Left cardiac atrium (tissue), 4 donors: Measurements from ENCODE around the gene DAZL. TPM values are rescaled to one million over a fixed set of nuclear protein-coding genes. Genes with fewer than 3 reads are reported as not detected.
A peak's percentile ranks its signal among the peaks of the same experiment; 100 is the strongest.

Experiments
- ATAC-seq, 2 donors: fragments of 200-7000 bp; cut with Tn5 transposase; one replicate each; pipeline ENCODE4 v1.9.1; 2020; ENCODE audit warnings: mild to moderate bottlenecking in 2 of 2, moderate library complexity in 2 of 2
- DNase-seq: peaks from one replicate; pipeline ENCODE4 v3.0.0-alpha.2; 2020
- intact Hi-C, 2 donors: fragments of 100-400 bp; cut with DNase I; formaldehyde crosslinking; loops; one replicate each; pipeline versions ENCODE4 v1.14.1 to v1.15.1; 2022 to 2023
- total RNA-seq, 2 donors: library from RNA; stranded (reverse); fragmentation: NEBNext Ultra II Directional; extraction: Animal tissue kit (Norgen Biotek cat#: 25700); gene quantifications; one replicate each; pipeline ENCODE4 v1.2.1, GENCODE V29; 2021
- donor health status: DM: no; HTN: yes; CAD: no.
- donor health status: DM: no; HTN: yes; CAD: no; lungs with severe emphysema.
- donor health status: DM: yes; HTN: yes; CAD: no.
- donor health status: Dilated cardiomyopathy.

DAZL gene
- total RNA-seq, 2 donors from 2014 or later = not detected

GRCh38 chr3:16600780-16601536 is 4.3 kb downstream of the DAZL start:
- intact Hi-C loops = loop anchor here (2.0 to 10.0 kb wide), 4 partner anchors 284 to 634 kb away; partner anchors contain the start of gene PLCL2 (in 1 of the 2)
- peak; percentile 62 to 68 for ATAC-seq

GRCh38 chr3:16599694-16600093 is 5.5 kb downstream of the DAZL start:
- intact Hi-C loops = loop anchor here (2.0 to 10.0 kb wide), 5 partner anchors 285 to 808 kb away; partner anchors contain the start of gene PLCL2 (in 1 of the 2)
- ATAC-seq (no peak), DNase-seq (no peak)

More at GRCh38 chr3:16600780-16601536, 4.3 kb downstream of the DAZL start:
- peak; percentile 87 for DNase-seq

GRCh38 chr3:16596352-16597032 is 8.7 kb downstream of the DAZL start:
- ATAC-seq = no peak
- no peak for DNase-seq
- intact Hi-C loops = loop anchor here in 1 of 2 donors (5.0 kb wide), 1 partner anchor 811 kb away; no protein-coding TSS in a partner anchor

GRCh38 chr3:16595778-16596177 is 9.4 kb downstream of the DAZL start:
- ATAC-seq (no peak), DNase-seq (no peak)
- intact Hi-C loops = loop anchor here in 1 of 2 donors (5.0 kb wide), 1 partner anchor 812 kb away; no protein-coding TSS in a partner anchor

- DNase-seq (no peak), ATAC-seq (no peak)
- intact Hi-C loops = no loop called here
Observed at GRCh38 chr3:16589867-16590624, 15.2 kb downstream of the DAZL start.

- ATAC-seq = no peak
- DNase-seq = no peak
- intact Hi-C loops = no loop called here
Observed at GRCh38 chr3:16589120-16589519, 16.1 kb downstream of the DAZL start.

GRCh38 chr3:16587681-16588060 is 17.6 kb downstream of the DAZL start:
- no peak for DNase-seq
- ATAC-seq = no peak
- intact Hi-C loops = no loop called here

- DNase-seq (no peak), ATAC-seq (no peak)
- intact Hi-C loops = no loop called here
Observed at GRCh38 chr3:16587047-16587680, 18.1 kb downstream of the DAZL start.

GRCh38 chr3:16584880-16585279 is 20.3 kb downstream of the DAZL start:
- DNase-seq = no peak
- ATAC-seq = no peak
- intact Hi-C loops = no loop called here

GRCh38 chr3:16583551-16583950 is 21.7 kb downstream of the DAZL start:
- no peak for DNase-seq
- intact Hi-C loops = no loop called here
- ATAC-seq = no peak

- intact Hi-C loops = no loop called here
- ATAC-seq = no peak
- no peak for DNase-seq
Observed at GRCh38 chr3:16570113-16570512, 35.1 kb downstream of the DAZL start.

GRCh38 chr3:16568532-16568931 is 36.7 kb downstream of the DAZL start:
- intact Hi-C loops = no loop called here
- ATAC-seq (no peak), DNase-seq (no peak)

GRCh38 chr3:16568115-16568514 is 37.1 kb downstream of the DAZL start:
- ATAC-seq (no peak), DNase-seq (no peak)
- intact Hi-C loops = no loop called here

GRCh38 chr3:16559653-16560365 is 45.4 kb downstream of the DAZL start:
- intact Hi-C loops = loop anchor here in 1 of 2 donors (10.0 kb wide), 1 partner anchor 275 kb away; no protein-coding TSS in a partner anchor
- no peak for ATAC-seq

GRCh38 chr3:16554126-16554525 is 51.1 kb downstream of the DAZL start:
- intact Hi-C loops = loop anchor here in 1 of 2 donors (10.0 kb wide), 1 partner anchor 269 kb away; no protein-coding TSS in a partner anchor
- no peak for ATAC-seq

More at GRCh38 chr3:16559653-16560365, 45.4 kb downstream of the DAZL start:
- no peak for DNase-seq

GRCh38 chr3:16552757-16553156 is 52.5 kb downstream of the DAZL start:
- DNase-seq (no peak), ATAC-seq (no peak)
- intact Hi-C loops = loop anchor here in 1 of 2 donors (10.0 kb wide), 1 partner anchor 268 kb away; no protein-coding TSS in a partner anchor

More at GRCh38 chr3:16554126-16554525, 51.1 kb downstream of the DAZL start:
- DNase-seq = no peak

GRCh38 chr3:16551342-16551976 is 53.8 kb downstream of the DAZL start:
- intact Hi-C loops = loop anchor here (2.0 to 10.0 kb wide), 2 partner anchors 267 to 283 kb away; no protein-coding TSS in a partner anchor
- DNase-seq (no peak), ATAC-seq (no peak)
